HCT116 (cell line): ENCODE measurements around the gene MINDY4. TPM values are rescaled to one million over a fixed set of nuclear protein-coding genes. Genes with fewer than 3 reads are reported as not detected.

ENCODE experiments used
- ATAC-seq: fragments of 200-7000 bp; cut with Tn5 transposase; 2 replicates; pipeline ENCODE4 v1.9.1; 2020; ENCODE audit warnings: mild to moderate bottlenecking, moderate library complexity
- BruUV-seq: library from RNA; stranded (reverse); fragments of 400-500 nt; replicated peaks from 2 replicates; lab custom pipeline; 2021; lab: Mats Ljungman, UMichigan
- CTCF ChIA-PET: fragments of 300-600 bp; sonication (Branson Sonifier 250); formaldehyde crosslinking; loops from one replicate; lab custom pipeline; 2021; ENCODE audit warnings: antibody characterized with exemption; lab: Charles Lee
- POLR2A ChIA-PET: fragments of 300-600, 350-600 bp; sonication (Branson Sonifier 250); formaldehyde crosslinking; loops from one replicate; lab custom pipeline; 2021; ENCODE audit warnings: antibody characterized with exemption; lab: Charles Lee
- RAD21 ChIA-PET, 2 experiments: fragments of 300-600 bp; sonication (Branson Sonifier 250); formaldehyde crosslinking; loops; one replicate each; lab custom pipeline; 2023; ENCODE audit warnings: low total read pairs in 2 of 2; ENCODE audit not compliant: uncharacterized antibody in 2 of 2, unreplicated experiment in 2 of 2, low non-redundant PET in 1 of 2; lab: Charles Lee
- DNase-seq: peaks from one replicate; pipeline ENCODE4 v3.0.0-alpha.2; 2010; ENCODE audit warnings: low read depth, low spot score
- H2AFZ ChIP-seq: fragments of 200-600 bp; shearing (Covaris generic), sonication (generic); 2 replicates; pipeline ENCODE4 v1.6.1; 2017; ENCODE audit warnings: low read depth, mixed run types, mixed read lengths, antibody characterized with exemption, low read length; ENCODE audit not compliant: poor library complexity, severe bottlenecking
- H3K27ac ChIP-seq: 2 replicates; pipeline ENCODE4 v1.5.1; 2012; ENCODE audit warnings: low read depth, low read length
- H3K27me3 ChIP-seq: fragments of 200-600 bp; sonication (generic); 2 replicates; pipeline ENCODE4 v1.6.1; 2016; ENCODE audit warnings: mixed run types, low read length, mixed read lengths; ENCODE audit not compliant: insufficient read depth
- H3K36me3 ChIP-seq, 2 experiments: fragments of 200-500 bp in 1 of 2; fragments of 200-600 bp in 1 of 2; sonication (Bioruptor generic) in 1 of 2; sonication (generic) in 1 of 2; 2 replicates each; pipeline versions ENCODE4 v1.5.1 to v1.6.1; 2014 to 2016; ENCODE audit warnings: low read length in 2 of 2, inconsistent platforms in 1 of 2, mixed read lengths in 1 of 2, mixed run types in 1 of 2; ENCODE audit not compliant: insufficient read depth in 2 of 2, control insufficient read depth in 1 of 2
- H3K4me1 ChIP-seq, 2 experiments: fragments of 200-600 bp in 1 of 2; sonication (generic) in 1 of 2; 2 replicates each; pipeline versions ENCODE4 v1.5.1 to v1.6.1; 2012 to 2017; ENCODE audit warnings: low read length in 2 of 2, inconsistent platforms in 1 of 2, mild to moderate bottlenecking in 1 of 2, mixed read lengths in 1 of 2, mixed run types in 1 of 2, moderate library complexity in 1 of 2; ENCODE audit not compliant: insufficient read depth in 2 of 2, control insufficient read depth in 1 of 2
- H3K4me2 ChIP-seq: fragments of 200-600 bp; sonication (generic); 2 replicates; pipeline ENCODE4 v1.6.1; 2017; ENCODE audit warnings: mixed run types, low read length, mixed read lengths
- H3K4me3 ChIP-seq, 2 experiments: fragments of 200-600 bp in 1 of 2; sonication (generic) in 1 of 2; replicated peaks in 1 of 2; 2 replicates each; pipeline ENCODE4 v1.5.1; 2011 to 2016; ENCODE audit warnings: low read length in 2 of 2, control low read depth in 1 of 2, low read depth in 1 of 2, mild to moderate bottlenecking in 1 of 2, mixed read lengths in 1 of 2, mixed run types in 1 of 2
- H3K79me2 ChIP-seq: fragments of 200-600 bp; sonication (generic); 2 replicates; pipeline ENCODE4 v1.6.1; 2017; ENCODE audit warnings: mild to moderate bottlenecking, mixed run types, low read length, moderate library complexity, mixed read lengths; ENCODE audit not compliant: insufficient read depth
- H3K9ac ChIP-seq: fragments of 200-600 bp; sonication (generic); 2 replicates; pipeline ENCODE4 v1.6.1; 2016; ENCODE audit warnings: low read length, mixed read lengths
- H3K9me2 ChIP-seq: fragments of 200-600 bp; sonication (generic), shearing (Covaris generic); 2 replicates; pipeline ENCODE4 v1.6.1; 2017; ENCODE audit warnings: mixed run types, mild to moderate bottlenecking, moderate library complexity; ENCODE audit not compliant: insufficient read depth
- H3K9me3 ChIP-seq, 2 experiments: fragments of 200-500 bp in 1 of 2; fragments of 200-600 bp in 1 of 2; sonication (Bioruptor generic) in 1 of 2; sonication (generic) in 1 of 2; 2 replicates each; pipeline ENCODE4 v1.6.1; 2014 to 2017; ENCODE audit warnings: low read length in 2 of 2, mixed read lengths in 2 of 2, inconsistent platforms in 1 of 2, low read depth in 1 of 2, mild to moderate bottlenecking in 1 of 2, mixed run types in 1 of 2, moderate library complexity in 1 of 2; ENCODE audit not compliant: control insufficient read depth in 1 of 2, insufficient read depth in 1 of 2
- H4K20me1 ChIP-seq: fragments of 200-600 bp; sonication (generic), shearing (Covaris generic); 2 replicates; pipeline ENCODE4 v1.6.1; 2017; ENCODE audit warnings: mixed run types, mild to moderate bottlenecking, moderate library complexity; ENCODE audit not compliant: insufficient read depth
- ATF3 ChIP-seq: IDR thresholded peaks from 2 replicates; pipeline ENCODE4 v1.6.1; 2012
- CBX3 ChIP-seq: IDR thresholded peaks from 2 replicates; pipeline ENCODE4 v1.6.1; 2012; ENCODE audit warnings: low read depth
- CEBPB ChIP-seq: IDR thresholded peaks from 2 replicates; pipeline ENCODE4 v1.6.1; 2012; ENCODE audit warnings: low read depth
- EGR1 ChIP-seq: IDR thresholded peaks from 2 replicates; pipeline ENCODE4 v1.6.1; 2012; ENCODE audit warnings: low read depth
- ELF1 ChIP-seq: IDR thresholded peaks from 2 replicates; pipeline ENCODE4 v1.6.1; 2012; ENCODE audit warnings: low read depth, borderline replicate concordance
- EZH2 ChIP-seq: fragments of 200-600 bp; sonication (generic); IDR thresholded peaks from 2 replicates; pipeline ENCODE4 v1.6.1; 2017; ENCODE audit warnings: antibody characterized with exemption, mixed run types
- FOSL1 ChIP-seq: IDR thresholded peaks from 2 replicates; pipeline ENCODE4 v1.6.1; 2012; ENCODE audit warnings: low read depth
- JUND ChIP-seq: IDR thresholded peaks from 2 replicates; pipeline ENCODE4 v1.6.1; 2012
- POLR2A ChIP-seq: IDR thresholded peaks from 2 replicates; pipeline ENCODE4 v1.7.0; 2011; ENCODE audit warnings: borderline replicate concordance; ENCODE audit not compliant: insufficient read depth, insufficient read length; ENCODE audit errors: extremely low read depth
- POLR2AphosphoS5 ChIP-seq: IDR thresholded peaks from 2 replicates; pipeline ENCODE4 v1.6.1; 2011; ENCODE audit warnings: mild to moderate bottlenecking, low read depth, low read length, moderate library complexity
- RAD21 ChIP-seq: IDR thresholded peaks from 2 replicates; pipeline ENCODE4 v1.6.1; 2012; ENCODE audit warnings: low read depth, mild to moderate bottlenecking
- REST ChIP-seq: IDR thresholded peaks from 2 replicates; pipeline ENCODE4 v1.6.1; 2012; ENCODE audit warnings: low read depth
- SIN3A ChIP-seq: IDR thresholded peaks from 2 replicates; pipeline ENCODE4 v1.6.1; 2012; ENCODE audit warnings: low read depth
- SP1 ChIP-seq: IDR thresholded peaks from 2 replicates; pipeline ENCODE4 v1.6.1; 2012; ENCODE audit warnings: low read depth
- SRF ChIP-seq: IDR thresholded peaks from 2 replicates; pipeline ENCODE4 v1.6.1; 2012; ENCODE audit warnings: low read depth
- TCF7L2 ChIP-seq: IDR thresholded peaks from 2 replicates; pipeline ENCODE4 v1.7.0; 2011; ENCODE audit warnings: borderline replicate concordance, inconsistent platforms; ENCODE audit not compliant: insufficient read depth, insufficient read length; ENCODE audit errors: extremely low read depth
- ZNF274 ChIP-seq: fragments of 200-500 bp; sonication (Bioruptor generic); IDR thresholded peaks from 2 replicates; pipeline ENCODE4 v1.6.1; 2014; ENCODE audit warnings: mild to moderate bottlenecking, low read depth, low read length, inconsistent platforms
- intact Hi-C: fragments of 100-400 bp; cut with micrococcal nuclease; formaldehyde crosslinking; loops from 2 replicates; pipeline ENCODE4 v1.10.0; 2022
- total RNA-seq: library from RNA; stranded (reverse); gene quantifications from one replicate; pipeline ENCODE4 v1.2.1, GENCODE V29; 2021; ENCODE audit not compliant: unreplicated experiment
- TF ChIP-seq, protein P1 (sequence below): IDR thresholded peaks from 2 replicates; pipeline ENCODE4 v1.6.1; 2011; ENCODE audit warnings: mild to moderate bottlenecking, low read length, moderate library complexity; ENCODE audit not compliant: insufficient replicate concordance; ENCODE audit errors: extremely low read depth
- TF ChIP-seq, protein P2 (sequence below): IDR thresholded peaks from 2 replicates; pipeline ENCODE4 v1.6.1; 2012

MINDY4 gene
- total RNA-seq, 1 experiment from 2014 or later: 6.1 TPM

GRCh38 chr7:30893357-30893756, 122.1 kb downstream of the MINDY4 start:
- H3K4me3 ChIP-seq: no peak overlapping the region
- intact Hi-C loops: no loop called here
- H2AFZ ChIP-seq: no peak overlapping the region
- CTCF ChIA-PET: no interaction called here
- no peak overlapping the region for H3K4me2 ChIP-seq
- no peaks in the 10 kb centered on the region for H3K9me2 ChIP-seq
- H3K79me2 ChIP-seq: no peaks in the 10 kb centered on the region
- no TSS peak for BruUV-seq
- no peak for DNase-seq
- peaks cover 0 to 4% of the 10 kb centered on the region in 2 experiments; a peak in 2 of 4 replicates for H3K4me1 ChIP-seq
- no peak for ATAC-seq
- TF ChIP-seq SP1 (no peak), CEBPB (no peak), JUND (no peak), EGR1 (no peak), CBX3 (no peak), EZH2 (no peak), RAD21 (no peak), POLR2A (no peak), SRF (no peak), POLR2AphosphoS5 (no peak), TCF7L2 (no peak), FOSL1 (no peak), ELF1 (no peak), ZNF274 (no peak), SIN3A (no peak), REST (no peak), ATF3 (no peak)
- TF ChIP-seq, protein P1, sequence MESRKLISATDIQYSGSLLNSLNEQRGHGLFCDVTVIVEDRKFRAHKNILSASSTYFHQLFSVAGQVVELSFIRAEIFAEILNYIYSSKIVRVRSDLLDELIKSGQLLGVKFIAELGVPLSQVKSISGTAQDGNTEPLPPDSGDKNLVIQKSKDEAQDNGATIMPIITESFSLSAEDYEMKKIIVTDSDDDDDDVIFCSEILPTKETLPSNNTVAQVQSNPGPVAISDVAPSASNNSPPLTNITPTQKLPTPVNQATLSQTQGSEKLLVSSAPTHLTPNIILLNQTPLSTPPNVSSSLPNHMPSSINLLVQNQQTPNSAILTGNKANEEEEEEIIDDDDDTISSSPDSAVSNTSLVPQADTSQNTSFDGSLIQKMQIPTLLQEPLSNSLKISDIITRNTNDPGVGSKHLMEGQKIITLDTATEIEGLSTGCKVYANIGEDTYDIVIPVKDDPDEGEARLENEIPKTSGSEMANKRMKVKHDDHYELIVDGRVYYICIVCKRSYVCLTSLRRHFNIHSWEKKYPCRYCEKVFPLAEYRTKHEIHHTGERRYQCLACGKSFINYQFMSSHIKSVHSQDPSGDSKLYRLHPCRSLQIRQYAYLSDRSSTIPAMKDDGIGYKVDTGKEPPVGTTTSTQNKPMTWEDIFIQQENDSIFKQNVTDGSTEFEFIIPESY: no peak
- TF ChIP-seq, protein P2, sequence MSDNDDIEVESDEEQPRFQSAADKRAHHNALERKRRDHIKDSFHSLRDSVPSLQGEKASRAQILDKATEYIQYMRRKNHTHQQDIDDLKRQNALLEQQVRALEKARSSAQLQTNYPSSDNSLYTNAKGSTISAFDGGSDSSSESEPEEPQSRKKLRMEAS: no peak
- no peaks in the 10 kb centered on the region for H3K36me3 ChIP-seq
- no peaks in the 10 kb centered on the region for H3K27me3 ChIP-seq
- no peaks in the 10 kb centered on the region for H4K20me1 ChIP-seq
- no peak overlapping the region for H3K27ac ChIP-seq
- no peaks in the 10 kb centered on the region for H3K9me3 ChIP-seq
- no peak overlapping the region for H3K9ac ChIP-seq
- POLR2A ChIA-PET: no interaction called here
- RAD21 ChIA-PET: no interaction called here
